Left renal cortex interstitium (tissue), 4 donors: ENCODE measurements around the gene MEGF9. TPM values are rescaled to one million over a fixed set of nuclear protein-coding genes. Genes with fewer than 3 reads are reported as not detected.
"Not testable (repeated sequence)": the region's sequence is repeated elsewhere in the genome, so short reads cannot be mapped to it uniquely, and the experiment has no call there.

Source experiments
- DNase-seq, 4 donors: peaks; one replicate each; pipeline ENCODE4 v3.0.0-alpha.2; 2013; ENCODE audit warnings: low read depth in 4 of 4, low spot score in 2 of 4, missing footprints in 1 of 4
- polyA plus RNA-seq, 4 donors: library from polyadenylated mRNA; unstranded; fragments of 120-200 nt; gene quantifications; one replicate each; pipeline ENCODE4 v1.2.1, GENCODE V29; 2013; ENCODE audit not compliant: insufficient read length in 4 of 4

The MEGF9 gene
- polyA plus RNA-seq, 4 donors, result 16.3 to 20.9 (median 17.8) TPM

- peak; percentile 86 to 97 (median 90) for DNase-seq
Measured at GRCh38 chr9:120580051-120580896, 134.0 kb downstream of the MEGF9 start, which contains the start of gene CDK5RAP2. Gene CDK5RAP2 (minus strand): TSS chr9:120580167. CDS start chr9:120579978, 189 bp downstream.

GRCh38 chr9:120579139-120580050 is 134.9 kb downstream of the MEGF9 start:
- peak in 1 of 4 donors; percentile 8 for DNase-seq

GRCh38 chr9:120574473-120574872 is 139.8 kb downstream of the MEGF9 start:
- no peak for DNase-seq

GRCh38 chr9:120572472-120572871 is 141.8 kb downstream of the MEGF9 start:
- no peak for DNase-seq

- no peak for DNase-seq
Measured at GRCh38 chr9:120571443-120572257, 142.6 kb downstream of the MEGF9 start.

GRCh38 chr9:120570296-120570695 is 144.0 kb downstream of the MEGF9 start:
- DNase-seq, result no peak

- no peak for DNase-seq
Measured at GRCh38 chr9:120569556-120569955, 144.7 kb downstream of the MEGF9 start.

- no peak for DNase-seq
Measured at GRCh38 chr9:120568816-120569215, 145.5 kb downstream of the MEGF9 start.

- no peak for DNase-seq
Measured at GRCh38 chr9:120567874-120568273, 146.4 kb downstream of the MEGF9 start.

- no peak for DNase-seq
Measured at GRCh38 chr9:120567081-120567480, 147.2 kb downstream of the MEGF9 start.

GRCh38 chr9:120564589-120564988 is 149.7 kb downstream of the MEGF9 start:
- no peak for DNase-seq

- no peak for DNase-seq
Measured at GRCh38 chr9:120562861-120563443, 151.3 kb downstream of the MEGF9 start.

- DNase-seq, result no peak
Measured at GRCh38 chr9:120561709-120562108, 152.6 kb downstream of the MEGF9 start.

GRCh38 chr9:120559546-120559945 is 154.7 kb downstream of the MEGF9 start:
- no peak for DNase-seq

- DNase-seq, result no peak
Measured at GRCh38 chr9:120558454-120558853, 155.8 kb downstream of the MEGF9 start.

- DNase-seq, result no peak
Measured at GRCh38 chr9:120557205-120557604, 157.1 kb downstream of the MEGF9 start.

- DNase-seq, result no peak
Measured at GRCh38 chr9:120556775-120557174, 157.5 kb downstream of the MEGF9 start.

- DNase-seq, result no peak
Measured at GRCh38 chr9:120555839-120556238, 158.4 kb downstream of the MEGF9 start.

GRCh38 chr9:120552210-120552704 is 162.0 kb downstream of the MEGF9 start:
- DNase-seq, result not testable (repeated sequence)
